Coronary artery (tissue), 2 donors: Measurements from ENCODE around the gene SLTM.
"Not testable (repeated sequence)": the region's sequence is repeated elsewhere in the genome, so short reads cannot be mapped to it uniquely, and the experiment has no call there.

Experiments used
- DNase-seq: peaks from one replicate; pipeline ENCODE4 v3.0.0-alpha.2; 2017; ENCODE audit warnings: low spot score
- H3K27ac ChIP-seq, 2 donors: fragments of 200-600 bp; sonication (generic); one replicate each; pipeline ENCODE4 v1.5.1; 2016 to 2019
- H3K4me3 ChIP-seq: fragments of 200-600 bp; sonication (generic); 2 replicates; pipeline ENCODE4 v1.5.1; 2016; ENCODE audit warnings: mild to moderate bottlenecking, moderate library complexity
- CTCF ChIP-seq: fragments of 200-600 bp; sonication (generic); IDR thresholded peaks from one replicate; pipeline ENCODE4 v1.5.1; 2019; ENCODE audit warnings: antibody characterized with exemption

The SLTM gene

GRCh38 chr15:58842713-58843396 lies 90.6 kb downstream of the SLTM start:
- no peak overlapping the region for H3K27ac ChIP-seq
- no peak for TF ChIP-seq CTCF
- no peak overlapping the region for H3K4me3 ChIP-seq
- DNase-seq, result no peak

GRCh38 chr15:58840048-58840447 lies 93.4 kb downstream of the SLTM start:
- no peak for DNase-seq
- no peak for TF ChIP-seq CTCF
- no peak overlapping the region for H3K4me3 ChIP-seq
- H3K27ac ChIP-seq, result no peak overlapping the region

GRCh38 chr15:58839485-58839884 lies 94.0 kb downstream of the SLTM start:
- TF ChIP-seq CTCF, result no peak
- no peak for DNase-seq
- no peak overlapping the region for H3K4me3 ChIP-seq
- H3K27ac ChIP-seq, result no peak overlapping the region

- H3K4me3 ChIP-seq, H3K27ac ChIP-seq, DNase-seq: not testable (repeated sequence)
These were observed 99.6 kb downstream of the SLTM start for GRCh38 chr15:58833681-58834426.

- TF ChIP-seq CTCF, result no peak
- Histone ChIP-seq H3K4me3 (no peak overlapping the region), H3K27ac (no peak overlapping the region)
- no peak for DNase-seq
These were observed 102.9 kb downstream of the SLTM start for GRCh38 chr15:58830556-58830955.
